ENCODE data around the gene SMYD3. TPM values are rescaled to one million over a fixed set of nuclear protein-coding genes. Genes with fewer than 3 reads are reported as not detected.
"Not testable (repeated sequence)": the region's sequence is repeated elsewhere in the genome, so short reads cannot be mapped to it uniquely, and the experiment has no call there.

The SMYD3 gene
- total RNA-seq, 1 donor from 2014 or later = 23.9 TPM

DNA sequence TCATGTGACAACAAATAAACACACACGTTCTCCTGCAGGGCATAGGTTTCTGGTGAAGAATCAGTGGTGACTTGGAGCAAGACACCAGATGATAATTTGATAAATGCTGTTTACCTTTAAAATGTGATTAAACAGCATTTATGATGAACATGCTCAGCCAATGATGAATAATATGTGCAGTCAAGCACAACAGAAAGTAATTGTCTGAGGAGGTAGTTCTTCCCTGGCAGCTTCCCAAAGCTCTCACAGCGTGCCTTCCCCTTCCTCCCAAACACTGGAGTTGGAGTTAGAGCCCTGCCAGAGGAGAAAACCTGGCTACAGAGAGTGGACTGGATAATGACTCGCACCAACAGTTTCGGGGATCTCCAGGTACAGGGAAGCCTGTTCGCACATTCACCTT lies 463.5 kb downstream of the SMYD3 start:
- Mint-ChIP-seq H3K4me1 (no peaks in the 10 kb centered on the region), H3K9me3 (no peaks in the 10 kb centered on the region), H3K36me3 (ENCODE audit: low read depth) (no peaks in the 10 kb centered on the region), H3K4me3 (no peak overlapping the region), H3K27me3 (no peaks in the 10 kb centered on the region), H3K27ac (no peak overlapping the region)
- no peak for DNase-seq
- intact Hi-C loops (cut with micrococcal nuclease) = no loop called here

DNA sequence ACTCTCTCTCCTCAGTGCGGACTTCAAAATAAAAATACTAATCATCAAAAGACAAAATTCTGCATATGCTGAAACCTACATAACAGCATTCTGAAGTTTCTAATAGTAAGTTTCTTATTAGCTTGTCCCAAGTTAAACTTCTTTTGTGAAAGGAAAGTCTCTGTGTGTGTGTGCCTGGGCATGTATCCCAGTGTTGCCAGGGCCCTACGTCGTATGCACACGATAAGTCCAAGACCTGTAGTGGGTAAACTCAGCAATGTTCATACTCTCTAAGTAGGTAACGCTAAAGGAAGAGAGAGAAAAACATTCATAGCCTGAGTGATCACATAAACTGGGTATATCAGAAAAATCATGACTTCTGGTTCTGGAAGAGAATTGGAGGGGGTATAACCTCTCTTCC lies 465.7 kb downstream of the SMYD3 start:
- Mint-ChIP-seq H3K27me3 (no peaks in the 10 kb centered on the region), H3K27ac (no peak overlapping the region), H3K4me3 (no peak overlapping the region), H3K4me1 (no peaks in the 10 kb centered on the region), H3K36me3 (ENCODE audit: low read depth) (no peaks in the 10 kb centered on the region), H3K9me3 (no peaks in the 10 kb centered on the region)
- DNase-seq = no peak
- intact Hi-C loops (cut with micrococcal nuclease) = no loop called here

DNA sequence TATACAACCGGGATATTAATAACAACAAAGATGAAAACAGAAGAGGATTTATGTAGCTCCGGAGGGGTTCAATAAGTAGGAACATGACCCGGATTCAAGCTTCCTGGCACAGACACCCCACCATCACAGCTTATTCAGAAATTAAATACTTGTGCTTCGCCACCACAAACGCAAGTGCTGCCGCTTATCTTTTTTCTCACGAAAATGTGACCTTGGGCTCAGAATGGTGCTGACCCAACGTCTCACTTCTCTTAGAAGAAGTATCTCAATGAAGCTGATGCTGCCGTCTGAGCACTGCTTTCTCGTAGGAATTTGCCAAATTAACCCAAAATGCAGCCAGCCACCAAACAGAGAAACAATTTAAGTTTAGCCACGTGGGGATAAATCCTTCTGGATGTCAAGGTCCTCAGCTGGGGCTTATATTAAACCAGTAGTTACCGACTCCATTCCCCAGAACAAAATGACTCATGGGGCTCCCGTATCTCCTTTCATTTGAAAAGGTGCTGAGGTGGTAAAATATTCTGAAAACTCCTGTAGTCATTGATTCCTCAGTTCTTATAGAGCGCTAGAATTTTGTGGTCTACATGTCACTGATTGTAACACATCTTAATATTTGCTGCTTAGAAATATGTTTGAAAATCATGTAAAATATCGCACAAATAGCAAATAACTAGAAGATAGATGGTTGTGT lies 466.7 kb downstream of the SMYD3 start:
- no peak for DNase-seq
- Mint-ChIP-seq H3K27me3 (no peaks in the 10 kb centered on the region), H3K9me3 (no peaks in the 10 kb centered on the region), H3K36me3 (ENCODE audit: low read depth) (no peaks in the 10 kb centered on the region), H3K4me3 (no peak overlapping the region), H3K4me1 (no peaks in the 10 kb centered on the region), H3K27ac (no peak overlapping the region)
- intact Hi-C loops (cut with micrococcal nuclease) = no loop called here

DNA sequence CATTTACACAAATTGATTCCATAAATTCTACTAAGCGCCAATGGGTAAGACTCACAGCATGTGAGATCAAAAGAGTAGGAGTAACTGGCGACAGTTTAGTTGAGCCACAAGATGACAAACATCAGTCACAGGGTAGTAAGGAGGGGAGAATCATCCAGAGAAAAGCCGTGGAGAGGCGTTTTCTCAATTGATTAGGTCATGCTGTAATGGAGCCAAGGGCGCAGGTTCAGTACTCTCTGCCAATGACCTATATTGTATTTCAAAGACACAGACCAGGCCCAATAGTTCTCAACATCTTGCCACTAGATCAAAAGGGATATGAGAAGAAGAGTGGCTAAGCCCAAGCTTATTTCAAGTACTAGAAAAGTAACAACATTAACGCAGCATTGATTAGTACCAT lies 467.5 kb downstream of the SMYD3 start:
- no peaks in the 10 kb centered on the region for H3K27me3 Mint-ChIP-seq

DNA sequence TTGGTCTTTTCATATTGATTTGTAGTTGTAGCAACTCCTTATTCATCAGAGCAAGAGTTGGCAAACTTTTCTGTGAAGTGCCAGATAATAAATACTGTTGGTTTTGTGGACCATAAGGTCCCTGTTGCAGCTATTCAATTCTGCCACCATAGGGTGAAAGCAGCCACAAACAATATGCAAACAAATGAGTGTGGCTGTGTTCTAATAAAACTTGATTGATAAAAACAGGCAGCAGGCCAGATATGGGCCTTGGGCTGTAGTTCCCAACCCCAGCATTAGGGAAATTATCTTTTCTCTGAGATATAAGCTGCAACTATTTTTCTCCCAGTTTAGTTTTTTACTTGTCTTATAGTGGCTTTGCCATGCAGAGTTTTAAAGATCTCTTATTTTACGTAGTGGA lies 469.2 kb downstream of the SMYD3 start:
- Mint-ChIP-seq H3K36me3 (ENCODE audit: low read depth) (no peaks in the 10 kb centered on the region), H3K4me1 (no peaks in the 10 kb centered on the region), H3K4me3 (no peak overlapping the region), H3K27me3 (no peaks in the 10 kb centered on the region), H3K9me3 (no peaks in the 10 kb centered on the region), H3K27ac (no peak overlapping the region)
- DNase-seq = no peak
- intact Hi-C loops (cut with micrococcal nuclease) = no loop called here

More for the DNA sequence above, 467.5 kb downstream of the SMYD3 start:
- DNase-seq = no peak
- Mint-ChIP-seq H3K27ac (no peak overlapping the region), H3K4me3 (no peak overlapping the region), H3K9me3 (no peaks in the 10 kb centered on the region), H3K4me1 (no peaks in the 10 kb centered on the region), H3K36me3 (ENCODE audit: low read depth) (no peaks in the 10 kb centered on the region)
- intact Hi-C loops (cut with micrococcal nuclease) = no loop called here

DNA sequence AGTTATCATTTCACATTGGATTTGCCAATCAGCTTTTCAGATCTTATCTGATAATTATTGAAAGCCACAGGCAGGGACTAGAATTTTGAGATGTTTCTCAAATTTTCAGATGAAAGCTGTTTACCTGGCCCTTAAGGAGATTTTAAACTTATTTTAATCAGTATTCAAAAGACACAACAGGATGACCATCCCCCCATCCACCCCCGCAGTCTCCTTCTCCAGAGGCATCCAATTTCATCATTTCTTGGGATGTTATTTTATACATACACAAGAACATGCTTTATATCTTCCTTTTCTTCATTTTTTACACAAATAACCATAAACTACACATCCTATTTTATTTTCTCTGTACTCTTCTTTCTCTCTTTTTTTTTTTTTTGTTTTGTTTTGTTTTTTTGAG lies 470.9 kb downstream of the SMYD3 start:
- Mint-ChIP-seq H3K27ac (no peak overlapping the region), H3K4me3 (no peak overlapping the region), H3K36me3 (ENCODE audit: low read depth) (no peaks in the 10 kb centered on the region), H3K27me3 (no peaks in the 10 kb centered on the region), H3K9me3 (no peaks in the 10 kb centered on the region), H3K4me1 (no peaks in the 10 kb centered on the region)
- no peak for DNase-seq
- intact Hi-C loops (cut with micrococcal nuclease) = no loop called here

DNA sequence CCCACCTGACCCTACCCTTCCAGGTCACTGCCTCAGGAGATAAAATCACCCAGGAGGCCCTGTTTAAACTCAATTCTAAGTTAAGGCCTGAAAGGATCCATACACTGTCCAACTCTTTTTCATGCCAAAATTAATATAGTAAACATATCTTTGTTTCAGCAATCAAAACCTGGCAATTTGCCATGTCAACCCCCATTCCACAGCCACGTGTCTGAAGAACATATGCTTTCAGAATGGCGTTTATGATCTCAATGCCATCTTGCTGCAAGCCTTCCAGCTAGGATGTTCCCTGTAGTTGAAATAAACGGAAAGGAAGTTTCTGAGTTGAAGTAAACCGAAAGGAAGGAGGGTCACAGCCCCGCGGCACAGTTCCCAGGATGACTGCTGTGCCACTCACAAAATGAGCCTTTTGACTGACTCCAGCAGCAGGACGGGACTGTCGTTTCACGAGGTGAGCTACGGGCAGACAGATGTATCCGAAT lies 472.0 kb downstream of the SMYD3 start:
- Mint-ChIP-seq H3K27ac (no peak overlapping the region), H3K4me1 (no peaks in the 10 kb centered on the region), H3K36me3 (ENCODE audit: low read depth) (no peaks in the 10 kb centered on the region), H3K4me3 (no peak overlapping the region), H3K9me3 (no peaks in the 10 kb centered on the region), H3K27me3 (no peaks in the 10 kb centered on the region)
- no peak for DNase-seq
- intact Hi-C loops (cut with micrococcal nuclease) = no loop called here

DNA sequence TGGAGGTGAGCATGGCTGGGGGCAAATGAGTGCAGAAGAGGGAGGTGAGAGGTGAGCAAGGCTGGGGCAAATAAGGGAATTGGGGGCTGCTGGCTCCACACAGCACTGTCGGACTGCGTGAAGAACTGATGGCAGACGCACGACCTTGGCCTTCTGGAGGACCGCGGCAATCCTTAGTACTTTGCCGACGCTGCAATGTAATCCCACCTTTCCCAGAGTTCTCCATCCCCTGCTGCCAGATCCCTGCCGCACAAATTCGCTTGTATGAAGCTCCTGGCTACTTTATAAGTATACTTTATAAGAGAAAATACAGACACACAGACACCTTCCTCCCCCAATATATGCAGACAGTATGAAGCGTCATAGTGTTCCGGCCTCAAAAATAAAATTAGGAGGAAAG lies 472.4 kb downstream of the SMYD3 start:
- Mint-ChIP-seq H3K27me3 (no peaks in the 10 kb centered on the region), H3K9me3 (no peaks in the 10 kb centered on the region), H3K36me3 (ENCODE audit: low read depth) (no peaks in the 10 kb centered on the region), H3K27ac (no peak overlapping the region), H3K4me1 (no peaks in the 10 kb centered on the region), H3K4me3 (no peak overlapping the region)
- intact Hi-C loops (cut with micrococcal nuclease) = no loop called here
- DNase-seq = no peak

DNA sequence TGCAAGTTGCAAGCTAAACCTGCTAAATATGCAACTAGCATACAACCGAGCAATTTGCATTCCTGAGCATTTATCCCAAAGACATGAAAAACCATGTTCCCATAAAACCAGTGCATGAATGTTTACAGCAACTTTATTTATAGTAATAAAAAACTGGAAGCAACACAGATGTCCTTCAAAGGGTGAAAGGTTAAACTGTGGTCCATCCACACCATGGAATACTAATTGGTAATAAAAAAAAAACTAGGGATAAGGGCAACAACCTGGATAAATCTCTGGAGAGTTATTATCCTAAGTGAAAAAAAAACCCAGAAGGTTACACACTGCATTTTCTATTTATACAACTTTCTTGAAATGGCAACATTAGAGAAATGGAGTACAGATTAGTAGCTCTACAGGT lies 474.1 kb downstream of the SMYD3 start:
- DNase-seq = no peak
- intact Hi-C loops (cut with micrococcal nuclease) = no loop called here
- Mint-ChIP-seq H3K9me3 (no peaks in the 10 kb centered on the region), H3K27ac (no peak overlapping the region), H3K4me1 (no peaks in the 10 kb centered on the region), H3K4me3 (no peak overlapping the region), H3K27me3 (no peaks in the 10 kb centered on the region), H3K36me3 (ENCODE audit: low read depth) (no peaks in the 10 kb centered on the region)

DNA sequence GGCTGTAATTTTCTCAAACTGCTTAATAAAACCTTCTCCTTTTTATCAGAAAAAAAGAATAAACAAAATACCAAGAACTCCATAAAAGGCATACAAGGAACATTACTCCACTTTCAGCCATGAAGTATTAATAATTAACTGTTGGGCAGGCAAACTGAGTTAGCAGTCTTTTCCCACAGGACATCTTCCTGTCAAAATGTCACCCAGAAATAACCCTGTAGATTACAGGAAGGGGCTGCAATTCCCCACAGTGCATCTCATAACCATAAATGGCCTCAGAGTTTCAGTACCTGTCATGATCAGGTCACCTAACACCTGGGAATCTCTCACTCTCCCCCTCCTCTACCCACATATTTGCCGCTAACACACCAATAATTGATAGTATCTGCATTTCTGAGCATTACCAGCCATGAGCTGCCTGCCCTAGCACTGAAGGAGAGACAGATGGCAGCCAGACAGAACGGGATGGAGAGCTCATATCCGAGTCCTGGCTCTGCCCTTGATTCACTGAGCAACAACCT lies 475.0 kb downstream of the SMYD3 start:
- Mint-ChIP-seq H3K9me3 (no peaks in the 10 kb centered on the region), H3K27ac (no peak overlapping the region), H3K4me3 (no peak overlapping the region), H3K27me3 (no peaks in the 10 kb centered on the region), H3K36me3 (ENCODE audit: low read depth) (no peaks in the 10 kb centered on the region), H3K4me1 (no peaks in the 10 kb centered on the region)
- no peak for DNase-seq
- intact Hi-C loops (cut with micrococcal nuclease) = no loop called here

DNA sequence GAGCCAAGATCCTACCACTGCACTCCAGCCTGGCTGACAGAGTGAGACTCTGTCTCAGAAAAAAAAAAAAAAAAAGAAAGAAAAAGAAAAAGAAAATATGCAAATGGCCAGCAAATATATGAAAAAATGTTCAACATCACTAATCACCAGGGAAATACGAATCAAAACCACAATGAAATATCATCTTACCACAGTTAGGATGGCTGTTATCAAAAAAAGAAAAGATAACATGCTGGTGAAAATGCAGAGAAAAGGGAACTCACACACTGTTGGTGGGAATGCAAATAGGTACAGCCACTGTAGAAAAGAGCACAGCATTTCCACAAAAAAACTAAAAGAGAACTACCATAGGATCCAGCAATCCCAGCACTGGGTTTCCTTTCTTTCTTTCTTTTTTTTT lies 477.5 kb downstream of the SMYD3 start:
- no peak for DNase-seq
- intact Hi-C loops (cut with micrococcal nuclease) = no loop called here
- no peak overlapping the region for H3K4me3 Mint-ChIP-seq
- no peaks in the 10 kb centered on the region for H3K36me3 Mint-ChIP-seq (ENCODE audit: low read depth)
- H3K27ac Mint-ChIP-seq = no peak overlapping the region
- no peaks in the 10 kb centered on the region for H3K27me3 Mint-ChIP-seq
- H3K9me3 Mint-ChIP-seq = no peaks in the 10 kb centered on the region
- H3K4me1 Mint-ChIP-seq = no peaks in the 10 kb centered on the region

DNA sequence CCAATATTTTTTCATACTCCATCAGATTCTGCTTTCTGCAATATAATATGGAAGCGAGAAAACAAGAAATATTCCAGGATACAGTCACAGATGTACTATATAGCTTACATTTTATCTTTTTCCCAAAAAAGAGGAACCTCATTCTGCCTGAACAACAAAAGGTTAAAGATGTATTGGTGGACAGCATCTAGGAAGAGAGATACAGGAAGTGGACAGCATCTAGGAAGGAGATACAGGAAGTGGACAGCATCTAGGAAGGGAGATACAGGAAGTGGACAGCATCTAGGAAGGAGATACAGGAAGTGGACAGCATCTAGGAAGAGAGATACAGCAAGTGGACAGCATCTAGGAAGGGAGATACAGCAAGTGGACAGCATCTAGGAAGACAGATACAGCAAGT lies 483.0 kb downstream of the SMYD3 start:
- H3K4me3 Mint-ChIP-seq; H3K36me3 Mint-ChIP-seq (ENCODE audit: low read depth); H3K9me3 Mint-ChIP-seq; H3K4me1 Mint-ChIP-seq; DNase-seq; H3K27me3 Mint-ChIP-seq; intact Hi-C loops (cut with micrococcal nuclease); H3K27ac Mint-ChIP-seq: not testable (repeated sequence)

DNA sequence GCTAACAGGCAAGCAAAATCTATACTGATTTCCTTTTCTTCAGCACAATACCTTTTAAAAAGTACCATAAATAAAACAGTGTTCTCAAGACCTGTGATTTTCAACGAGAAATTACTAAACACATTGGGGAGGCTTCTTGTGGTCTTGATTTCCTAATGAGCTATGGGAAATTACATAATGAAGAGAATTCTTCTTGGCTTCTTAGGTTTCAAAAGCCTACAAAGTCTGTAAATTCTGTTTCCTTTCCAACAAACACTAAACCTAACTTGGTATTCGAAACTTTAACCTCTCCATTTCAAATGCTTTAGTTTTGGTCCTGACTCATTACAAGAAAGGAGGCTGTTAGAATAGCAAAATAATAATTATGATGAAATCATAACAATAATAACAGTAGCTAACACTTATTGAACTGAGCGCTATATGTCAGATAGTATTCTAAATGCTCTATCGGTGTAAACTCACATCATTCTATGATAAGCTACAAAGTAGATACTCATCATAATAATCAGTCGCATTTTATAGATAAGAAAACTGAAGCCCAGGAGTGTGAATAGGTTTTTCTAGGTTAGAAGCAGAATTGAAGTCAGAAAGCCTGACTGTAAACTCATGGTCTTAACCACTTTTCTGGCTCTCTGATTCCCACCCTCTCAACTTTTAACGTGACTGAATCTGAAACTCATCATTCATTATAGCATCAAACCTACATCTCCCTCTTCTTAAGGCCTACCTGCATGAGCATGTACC lies 486.7 kb downstream of the SMYD3 start:
- no peak for DNase-seq
- H3K27ac Mint-ChIP-seq = no peak overlapping the region
- H3K4me3 Mint-ChIP-seq = no peak overlapping the region
- H3K4me1 Mint-ChIP-seq = no peaks in the 10 kb centered on the region
- no peaks in the 10 kb centered on the region for H3K27me3 Mint-ChIP-seq
- H3K9me3 Mint-ChIP-seq = no peaks in the 10 kb centered on the region
- intact Hi-C loops (cut with micrococcal nuclease) = no loop called here
- no peaks in the 10 kb centered on the region for H3K36me3 Mint-ChIP-seq (ENCODE audit: low read depth)

DNA sequence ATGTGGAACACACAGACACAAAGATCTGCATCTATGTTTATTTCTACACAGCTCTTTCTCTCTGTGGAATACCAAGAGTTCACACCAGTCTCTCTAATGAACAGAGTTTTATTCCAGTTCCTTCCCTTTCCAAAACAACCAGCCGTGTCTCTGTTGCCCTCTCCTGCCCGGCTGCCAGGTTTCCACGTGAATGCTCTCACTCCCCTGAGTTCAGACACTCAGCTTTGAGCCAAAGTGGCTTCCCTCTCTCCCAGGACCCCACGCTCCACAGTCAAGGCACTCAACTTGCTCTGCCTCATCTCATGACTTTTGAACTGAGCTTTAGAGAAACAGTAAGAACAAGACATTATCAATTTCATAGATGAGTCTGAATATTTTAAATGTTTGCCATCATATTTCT lies 488.9 kb downstream of the SMYD3 start:
- intact Hi-C loops (cut with micrococcal nuclease) = loop anchor here (10.0 kb wide), 1 partner anchor 97 kb away; no protein-coding TSS in a partner anchor
- H3K9me3 Mint-ChIP-seq = no peaks in the 10 kb centered on the region

More for the DNA sequence above, 488.9 kb downstream of the SMYD3 start:
- no peaks in the 10 kb centered on the region for H3K4me1 Mint-ChIP-seq
- H3K27me3 Mint-ChIP-seq = no peaks in the 10 kb centered on the region
- no peaks in the 10 kb centered on the region for H3K36me3 Mint-ChIP-seq (ENCODE audit: low read depth)
- H3K27ac Mint-ChIP-seq = no peak overlapping the region
- DNase-seq = no peak
- H3K4me3 Mint-ChIP-seq = no peak overlapping the region

All from activated CD4-positive, alpha-beta T cell treated with anti-CD3 and anti-CD28 coated beads, Interleukin-2, amount 10 ng/mL, durations not matched to agents 24 days and 14 days (primary cell).